SJCRH30 (cell line): Measurements from ENCODE around the gene SLC46A2. TPM values are rescaled to one million over a fixed set of nuclear protein-coding genes. Genes with fewer than 3 reads are reported as not detected.

Experiments used
- DNase-seq, 2 experiments: peaks; one replicate each; pipeline ENCODE4 v3.0.0-alpha.2; 2015 to 2020
- H3K27ac ChIP-seq: fragments of 250-450 bp; sonication (Bioruptor Pico); 2 replicates; pipeline ENCODE4 v1.5.1; 2020; ENCODE audit warnings: mild to moderate bottlenecking, moderate library complexity
- H3K27me3 ChIP-seq: fragments of 250-450 bp; sonication (Bioruptor Pico); 2 replicates; pipeline ENCODE4 v1.5.1; 2020; ENCODE audit warnings: mild to moderate bottlenecking, moderate library complexity
- H3K36me3 ChIP-seq: fragments of 250-450 bp; sonication (Bioruptor Pico); 2 replicates; pipeline ENCODE4 v1.5.1; 2020; ENCODE audit warnings: mild to moderate bottlenecking, moderate library complexity
- H3K4me1 ChIP-seq: fragments of 250-450 bp; sonication (Bioruptor Pico); 2 replicates; pipeline ENCODE4 v1.5.1; 2020; ENCODE audit warnings: mild to moderate bottlenecking, moderate library complexity
- H3K4me3 ChIP-seq: fragments of 250-450 bp; sonication (Bioruptor Pico); 2 replicates; pipeline ENCODE4 v1.5.1; 2020; ENCODE audit warnings: mild to moderate bottlenecking, moderate library complexity
- H3K9me3 ChIP-seq: fragments of 250-450 bp; sonication (Bioruptor Pico); replicated peaks from 2 replicates; pipeline ENCODE4 v1.5.1; 2020; ENCODE audit warnings: mild to moderate bottlenecking, moderate library complexity
- total RNA-seq: library from RNA; depleted of rRNA; stranded (reverse); fragments of >200 nt; shearing (Covaris generic); gene quantifications from 2 replicates; pipeline ENCODE4 v1.2.3, GENCODE V29; 2014

The SLC46A2 gene
- total RNA-seq, 1 experiment from 2014 or later: not detected

GRCh38 chr9:112858005-112858404 lies 32.7 kb downstream of the SLC46A2 start:
- Histone ChIP-seq H3K36me3 (no peaks in the 10 kb centered on the region), H3K4me1 (peaks cover 4% of the 10 kb centered on the region; the same call in 1 of the 2 replicates), H3K27ac (no peak overlapping the region), H3K27me3 (no peaks in the 10 kb centered on the region), H3K9me3 (no peaks in the 10 kb centered on the region), H3K4me3 (no peak overlapping the region)
- no peak for DNase-seq

DNA sequence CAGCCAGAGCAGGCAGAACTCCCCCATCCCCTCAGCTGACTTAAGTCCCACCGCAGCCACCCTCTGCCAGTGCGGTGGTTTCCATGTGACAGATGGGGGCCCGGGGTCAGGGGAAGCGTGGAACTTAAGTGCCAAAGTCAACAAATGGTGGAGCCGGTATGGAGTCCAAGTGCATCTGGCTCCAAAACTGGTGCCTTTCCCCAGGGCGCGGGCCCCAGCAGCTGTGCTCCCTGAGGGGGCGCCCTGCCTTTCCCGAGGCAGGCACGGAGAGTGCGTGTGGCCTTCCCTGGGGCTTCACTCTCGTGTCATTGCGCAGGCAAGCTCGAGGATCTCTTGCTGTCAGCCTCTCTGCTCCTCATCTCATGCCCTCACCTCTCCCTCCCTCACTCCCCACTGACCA lies 33.8 kb downstream of the SLC46A2 start:
- no peak overlapping the region for H3K4me3 ChIP-seq
- no peak overlapping the region for H3K27ac ChIP-seq
- no peaks in the 10 kb centered on the region; the same call in 1 of the 2 replicates for H3K36me3 ChIP-seq
- H3K4me1 ChIP-seq: peaks cover 4% of the 10 kb centered on the region; the same call in 1 of the 2 replicates
- peak; percentile 54 to 60 for DNase-seq
- no peaks in the 10 kb centered on the region for H3K27me3 ChIP-seq
- H3K9me3 ChIP-seq: no peaks in the 10 kb centered on the region

DNA sequence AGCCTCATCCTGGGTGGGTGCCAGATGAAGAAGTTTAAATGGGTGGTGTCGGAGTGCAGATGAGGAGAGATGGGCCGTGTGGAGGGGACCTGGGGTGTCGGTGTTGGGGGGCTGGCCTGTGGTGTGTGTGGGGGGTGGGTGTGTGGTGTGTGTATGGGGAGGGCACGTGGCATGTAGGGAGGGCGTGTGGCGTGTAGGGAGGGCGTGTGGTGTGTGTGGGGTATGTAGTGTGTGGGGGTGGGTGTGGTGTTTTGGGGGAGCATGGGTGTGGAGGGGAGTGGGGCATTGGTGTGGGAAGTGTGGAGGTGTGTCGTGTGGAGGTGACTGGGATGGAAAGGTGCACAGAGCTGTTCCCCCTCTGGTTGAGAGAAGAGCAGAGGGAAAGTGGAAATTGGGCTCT lies 34.5 kb downstream of the SLC46A2 start:
- no peaks in the 10 kb centered on the region for H3K27me3 ChIP-seq
- H3K9me3 ChIP-seq: no peaks in the 10 kb centered on the region
- peaks cover 4% of the 10 kb centered on the region; the same call in 1 of the 2 replicates for H3K4me1 ChIP-seq
- H3K36me3 ChIP-seq: peaks cover 2% of the 10 kb centered on the region; the same call in 1 of the 2 replicates
- H3K4me3 ChIP-seq: no peak overlapping the region
- H3K27ac ChIP-seq: no peak overlapping the region
- DNase-seq: no peak

DNA sequence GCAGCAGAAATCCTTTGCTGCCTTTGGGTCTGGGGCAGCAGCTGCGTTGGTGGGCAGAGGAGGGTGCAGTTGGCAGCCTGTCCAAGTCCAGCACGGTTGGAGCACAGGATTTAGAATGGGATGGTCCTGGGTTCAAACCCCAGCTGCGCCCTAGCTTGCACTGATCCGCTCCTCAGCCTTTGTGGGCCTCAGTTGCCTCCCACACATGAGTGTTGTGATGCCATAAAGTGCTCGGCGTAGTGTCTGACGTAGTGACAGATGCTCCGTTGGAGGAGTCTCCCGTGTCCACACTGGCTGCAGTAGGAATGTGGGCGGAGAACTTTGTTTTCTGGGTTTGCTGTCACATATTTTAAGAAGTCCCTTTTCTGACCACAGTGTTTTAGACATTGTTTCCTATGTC lies 36.0 kb downstream of the SLC46A2 start:
- H3K27ac ChIP-seq: no peak overlapping the region
- H3K4me3 ChIP-seq: no peak overlapping the region

GRCh38 chr9:112853882-112854585 lies 36.6 kb downstream of the SLC46A2 start:
- no peak overlapping the region for H3K4me3 ChIP-seq
- H3K27ac ChIP-seq: no peak overlapping the region
- peaks cover 2% of the 10 kb centered on the region; the same call in 1 of the 2 replicates for H3K36me3 ChIP-seq
- H3K27me3 ChIP-seq: no peaks in the 10 kb centered on the region
- H3K9me3 ChIP-seq: no peaks in the 10 kb centered on the region
- peaks cover 4% of the 10 kb centered on the region; the same call in 1 of the 2 replicates for H3K4me1 ChIP-seq
- no peak for DNase-seq

More for the DNA sequence above, 36.0 kb downstream of the SLC46A2 start:
- Histone ChIP-seq H3K27me3 (no peaks in the 10 kb centered on the region), H3K9me3 (no peaks in the 10 kb centered on the region), H3K4me1 (peaks cover 4% of the 10 kb centered on the region; the same call in 1 of the 2 replicates), H3K36me3 (peaks cover 2% of the 10 kb centered on the region; the same call in 1 of the 2 replicates)
- DNase-seq: no peak

DNA sequence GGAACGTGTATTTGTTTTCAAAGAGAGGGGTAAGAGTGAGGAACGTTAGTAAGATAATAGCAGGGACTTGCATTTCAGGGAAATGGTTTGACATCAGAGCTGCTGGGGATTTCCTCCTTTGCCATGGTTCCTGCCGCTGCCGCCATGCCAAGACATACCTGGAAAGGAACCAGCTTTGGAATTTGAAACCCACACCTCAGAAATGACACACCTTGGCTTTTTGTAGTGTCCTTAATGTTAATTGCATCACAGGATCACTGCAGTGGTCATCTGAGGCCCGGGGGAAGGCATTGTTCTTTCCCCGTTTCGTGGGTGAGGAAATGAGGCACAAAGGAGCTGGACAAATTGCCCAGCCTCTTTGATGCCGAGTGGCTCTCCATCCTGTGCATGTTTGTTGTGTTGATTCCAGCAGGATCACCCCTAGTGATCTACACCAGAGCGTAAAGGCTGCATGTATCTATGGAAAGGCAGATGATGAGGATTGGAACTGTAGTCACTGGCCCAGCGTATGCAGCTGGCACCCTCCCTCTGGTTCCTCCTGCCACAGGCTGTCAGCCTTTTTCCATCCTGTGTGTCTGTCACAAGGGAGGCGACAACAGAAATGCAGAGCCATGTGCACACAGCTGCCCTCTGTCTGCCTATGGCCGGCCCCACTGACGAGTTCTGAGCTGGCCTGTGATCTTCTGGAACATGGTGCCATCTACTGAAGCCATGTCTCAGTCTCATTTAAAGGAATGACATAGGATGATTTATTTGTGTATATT lies 37.8 kb downstream of the SLC46A2 start:
- DNase-seq: no peak
- no peaks in the 10 kb centered on the region for H3K9me3 ChIP-seq
- H3K4me3 ChIP-seq: no peak overlapping the region
- H3K36me3 ChIP-seq: peaks cover 2% of the 10 kb centered on the region; the same call in 1 of the 2 replicates
- no peak overlapping the region for H3K27ac ChIP-seq
- no peaks in the 10 kb centered on the region for H3K27me3 ChIP-seq
- peaks cover 4% of the 10 kb centered on the region; the same call in 1 of the 2 replicates for H3K4me1 ChIP-seq

DNA sequence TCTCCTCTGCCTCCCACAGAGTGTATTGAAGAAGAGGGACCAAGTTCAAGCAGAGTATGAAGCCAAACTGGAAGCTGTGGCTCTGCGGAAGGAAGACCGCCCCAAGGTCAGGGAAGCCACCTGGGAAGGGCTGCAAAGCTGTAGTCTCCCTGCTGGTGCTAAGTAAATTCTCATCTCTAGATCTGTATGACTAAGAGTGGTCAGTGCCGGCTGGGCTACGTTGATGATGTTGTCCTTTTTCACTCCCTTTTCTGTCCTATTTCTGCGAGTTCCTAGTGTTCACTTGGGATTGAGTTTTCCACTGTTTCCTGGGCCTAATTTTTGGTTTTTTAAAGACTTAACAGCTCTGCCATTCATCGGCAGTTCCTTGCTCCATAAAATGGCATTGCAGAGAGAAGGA lies 39.8 kb downstream of the SLC46A2 start:
- H3K27ac ChIP-seq: no peak overlapping the region
- H3K4me3 ChIP-seq: no peak overlapping the region
- no peaks in the 10 kb centered on the region for H3K9me3 ChIP-seq
- peaks cover 4% of the 10 kb centered on the region; the same call in 1 of the 2 replicates for H3K4me1 ChIP-seq
- no peak for DNase-seq
- peaks cover 2% of the 10 kb centered on the region; the same call in 1 of the 2 replicates for H3K36me3 ChIP-seq
- H3K27me3 ChIP-seq: no peaks in the 10 kb centered on the region

DNA sequence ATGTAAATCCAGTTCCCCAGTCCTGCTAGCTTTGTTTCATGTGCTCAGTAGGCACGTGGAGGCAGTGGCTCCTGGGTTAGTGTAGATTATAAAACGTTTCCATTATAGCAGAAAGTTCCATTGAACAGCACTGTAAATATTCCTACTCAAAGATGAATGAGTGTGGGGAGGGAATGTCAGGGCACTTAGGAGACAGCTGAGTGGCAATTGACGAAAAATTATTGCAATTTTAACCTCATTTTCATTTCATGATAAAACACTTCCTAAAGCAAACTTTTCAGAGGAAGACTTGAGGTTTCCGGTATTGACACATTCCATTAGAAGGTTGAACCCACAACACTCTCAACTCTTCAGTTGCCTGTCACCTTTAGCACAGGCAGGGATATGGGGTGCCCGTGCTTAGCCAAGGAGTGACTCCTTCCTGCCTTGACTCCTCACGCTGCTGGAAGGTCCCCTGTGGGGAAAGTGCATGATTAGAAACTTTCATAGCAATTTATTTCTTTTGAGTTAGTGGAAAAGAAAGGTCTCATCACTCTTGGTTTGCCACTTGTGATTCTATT lies 41.2 kb downstream of the SLC46A2 start:
- Histone ChIP-seq H3K36me3 (peaks cover 2% of the 10 kb centered on the region; the same call in 1 of the 2 replicates), H3K27ac (no peak overlapping the region), H3K27me3 (no peaks in the 10 kb centered on the region), H3K4me1 (peaks cover 4% of the 10 kb centered on the region; the same call in 1 of the 2 replicates), H3K4me3 (no peak overlapping the region), H3K9me3 (no peaks in the 10 kb centered on the region)
- DNase-seq: no peak

DNA sequence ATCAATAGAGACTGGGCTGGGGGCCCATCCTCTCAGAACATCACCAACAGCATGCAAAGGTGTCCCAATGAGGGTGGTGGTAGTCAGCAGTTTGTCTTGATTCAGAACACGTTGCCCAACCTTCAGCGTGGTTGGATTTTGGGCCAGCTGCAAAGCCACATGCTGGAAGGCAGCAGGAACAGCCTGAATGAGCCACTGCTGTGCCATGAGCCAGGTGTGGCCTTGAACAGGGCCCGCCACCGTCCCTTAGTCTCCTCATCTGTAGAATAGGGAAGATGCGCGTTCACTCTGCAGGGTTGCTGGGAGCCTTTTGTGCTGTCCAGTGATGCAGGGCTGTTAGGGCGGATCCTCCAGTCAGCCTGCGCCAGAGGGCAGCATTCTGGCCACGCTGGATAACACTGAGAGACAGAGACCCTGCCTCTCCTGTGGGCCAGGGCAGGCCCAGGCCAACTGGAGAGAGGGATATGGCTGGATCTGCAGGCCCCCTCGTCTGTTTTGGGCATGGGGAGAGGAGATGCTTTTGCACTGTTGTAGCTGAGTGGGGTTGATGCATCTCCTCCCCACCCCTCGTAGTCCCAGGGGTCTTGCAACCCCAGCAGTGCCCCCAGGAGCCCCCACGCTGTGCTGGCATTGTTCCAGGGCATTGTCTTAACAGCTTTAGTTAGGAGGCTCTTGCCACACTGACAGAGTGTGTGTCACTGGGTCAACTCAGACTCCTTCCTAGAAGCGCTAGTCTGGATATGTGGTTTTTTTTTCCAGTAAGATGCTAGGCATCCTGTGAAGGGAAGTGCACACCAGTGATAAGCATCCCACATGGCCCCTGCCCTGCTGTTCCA lies 42.1 kb downstream of the SLC46A2 start:
- no peak overlapping the region for H3K4me3 ChIP-seq
- H3K9me3 ChIP-seq: no peaks in the 10 kb centered on the region
- no peak for DNase-seq
- H3K4me1 ChIP-seq: peaks cover 4% of the 10 kb centered on the region; the same call in 1 of the 2 replicates
- no peaks in the 10 kb centered on the region for H3K27me3 ChIP-seq
- no peak overlapping the region for H3K27ac ChIP-seq
- peaks cover 2% of the 10 kb centered on the region; the same call in 1 of the 2 replicates for H3K36me3 ChIP-seq

- H3K27ac ChIP-seq: no peak overlapping the region
- H3K9me3 ChIP-seq: no peaks in the 10 kb centered on the region
- peaks cover 2% of the 10 kb centered on the region; the same call in 1 of the 2 replicates for H3K36me3 ChIP-seq
- H3K27me3 ChIP-seq: no peaks in the 10 kb centered on the region
- H3K4me3 ChIP-seq: no peak overlapping the region
- DNase-seq: peak in 1 of 2 experiments; percentile 36
- peaks cover 4% of the 10 kb centered on the region; the same call in 1 of the 2 replicates for H3K4me1 ChIP-seq
Measured at GRCh38 chr9:112846528-112847488, 43.9 kb downstream of the SLC46A2 start.

GRCh38 chr9:112844771-112845542 lies 45.7 kb downstream of the SLC46A2 start:
- DNase-seq: peak; percentile 61 to 74
- Histone ChIP-seq H3K4me1 (peaks cover 4% of the 10 kb centered on the region; the same call in 1 of the 2 replicates), H3K4me3 (no peak overlapping the region), H3K27ac (no peak overlapping the region), H3K27me3 (no peaks in the 10 kb centered on the region), H3K9me3 (no peaks in the 10 kb centered on the region), H3K36me3 (0 out of 2 replicates have a peak, but pooled peaks cover under 1% of the 10 kb centered on the region)

DNA sequence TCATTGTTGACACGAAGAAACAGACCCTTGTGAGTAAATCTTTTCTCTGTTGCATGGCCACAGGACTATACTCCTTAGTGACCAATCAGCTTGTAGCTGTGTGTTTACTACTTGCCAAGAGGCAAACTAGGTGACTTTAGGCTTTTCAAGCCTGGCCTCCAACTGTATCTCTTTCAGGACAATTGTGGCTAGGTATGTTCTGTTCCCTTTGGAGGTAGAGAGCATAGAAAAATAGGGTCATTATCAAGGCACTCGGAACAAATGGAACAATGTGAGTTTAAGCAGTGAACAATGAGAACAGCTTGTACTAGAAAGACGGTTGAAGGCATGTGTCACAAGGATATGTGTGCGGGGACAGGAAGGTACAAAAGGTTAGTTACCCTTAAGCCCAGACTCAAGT lies 48.1 kb downstream of the SLC46A2 start:
- H3K9me3 ChIP-seq: peaks cover 2% of the 10 kb centered on the region; the same call in 1 of the 2 replicates
- H3K4me1 ChIP-seq: peaks cover 4% of the 10 kb centered on the region; the same call in 1 of the 2 replicates
- no peaks in the 10 kb centered on the region for H3K27me3 ChIP-seq
- H3K27ac ChIP-seq: no peak overlapping the region
- H3K4me3 ChIP-seq: no peak overlapping the region
- DNase-seq: no peak
- peaks cover 18% of the 10 kb centered on the region for H3K36me3 ChIP-seq
